Psoas muscle (tissue), 8 donors: ENCODE measurements around the gene KRTAP5-5. TPM values are rescaled to one million over a fixed set of nuclear protein-coding genes. Genes with fewer than 3 reads are reported as not detected.
"Not testable (repeated sequence)": the region's sequence is repeated elsewhere in the genome, so short reads cannot be mapped to it uniquely, and the experiment has no call there.

ENCODE experiments used
- ATAC-seq, 4 donors: fragments of 200-7000 bp; cut with Tn5 transposase; one replicate each; pipeline ENCODE4 v1.9.1; 2020; ENCODE audit warnings: moderate library complexity in 3 of 4, mild to moderate bottlenecking in 2 of 4
- DNase-seq, 2 donors: peaks; one replicate each; pipeline ENCODE4 v3.0.0-alpha.2; 2020
- H3K27ac ChIP-seq: fragments of 200-600 bp; one replicate; pipeline ENCODE4 v1.8.0; 2022
- H3K27me3 ChIP-seq, 3 donors: fragments of 200-600 bp in 1 of 3; one replicate each; pipeline versions ENCODE4 v1.6.1 to v1.8.0; 2013 to 2022; ENCODE audit warnings: low read length in 2 of 3, mild to moderate bottlenecking in 2 of 3, moderate library complexity in 1 of 3; ENCODE audit not compliant: insufficient read depth in 3 of 3
- H3K36me3 ChIP-seq, 2 donors: fragments of 200-600 bp in 1 of 2; one replicate each; pipeline versions ENCODE4 v1.6.1 to v1.8.0; 2013 to 2022; ENCODE audit warnings: low read depth in 1 of 2, mild to moderate bottlenecking in 1 of 2, moderate library complexity in 1 of 2; ENCODE audit not compliant: insufficient read depth in 1 of 2
- H3K4me1 ChIP-seq: fragments of 200-600 bp; one replicate; pipeline ENCODE4 v1.8.0; 2022
- H3K4me3 ChIP-seq: fragments of 200-600 bp; one replicate; pipeline ENCODE4 v1.8.0; 2022; ENCODE audit warnings: mild to moderate bottlenecking
- H3K9me3 ChIP-seq: fragments of 200-600 bp; one replicate; pipeline ENCODE4 v1.8.0; 2022
- CTCF ChIP-seq: fragments of 200-600 bp; IDR thresholded peaks from one replicate; pipeline ENCODE4 v1.8.0; 2022; ENCODE audit warnings: antibody characterized with exemption
- WGBS, 3 donors: extraction: QIAGEN DNeasy Blood & Tissue Kit; methylation state at CpG; one replicate each; pipeline versions ENCODE4 v1.1.6 to v1.1.7; 2013; 5-methylcytosine and 5-hydroxymethylcytosine counted together
- intact Hi-C, 2 donors: fragments of 100-400 bp; cut with DNase I; formaldehyde crosslinking; loops; one replicate each; pipeline versions ENCODE4 v1.11.0 to v1.14.2; 2022
- polyA plus RNA-seq, 3 donors: library from polyadenylated mRNA; stranded (reverse); fragments of 200-250 nt; gene quantifications; one replicate each; pipeline ENCODE4 v1.2.3, GENCODE V29; 2013
- total RNA-seq, 4 donors: library from RNA; stranded (reverse); fragmentation: NEBNext Ultra II Directional in 2 of 4; extraction: Animal tissue kit (Norgen Biotek cat#: 25700) in 2 of 4; gene quantifications; one replicate each; pipeline versions ENCODE4 v1.2.1 to v1.2.4, GENCODE V29; 2021 to 2023
- donor health status: healthy with polysubstance abuse.
- donor health status: DM: no; HTN: no; CAD: no; lungs with moderate emphysema.
- donor health status: Bipolar disorder and iron deficiency.
- donor health status: healthy.
- donor health status: DM: yes; HTN: yes; CAD: no.
- donor health status: DM: no; HTN: no; CAD: no.
- donor health status: DM: no; HTN: no; CAD: no.
- donor health status: DM: yes; HTN: yes; CAD: no.

The KRTAP5-5 gene
- total and polyA plus RNA-seq, 7 donors = not detected

DNA sequence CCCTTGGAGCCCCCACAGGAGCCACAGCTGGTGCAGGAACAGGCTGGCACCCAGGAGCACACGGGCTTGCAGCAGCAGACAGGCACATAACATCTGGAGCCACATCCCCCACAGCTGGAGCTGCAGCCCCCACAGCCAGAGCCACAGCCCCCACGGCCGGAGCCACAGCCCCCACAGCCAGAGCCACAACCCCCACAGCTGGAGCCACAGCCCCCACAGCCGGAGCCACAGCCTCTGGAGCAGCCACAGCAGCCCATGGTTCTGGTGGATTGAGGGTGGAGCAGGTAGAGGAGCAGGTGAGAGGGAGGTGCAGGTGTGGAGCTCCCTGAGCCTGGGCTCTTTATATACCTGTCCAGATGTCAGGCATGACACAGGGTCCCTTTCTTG, 31.6 kb upstream of the KRTAP5-5 start, which contains the start of gene KRTAP5-2:
Gene KRTAP5-2 (minus strand): TSS at position 301 of the 387 bp plus-strand sequence. CDS start 44 bp downstream, at position 257.
- ATAC-seq (no peak), DNase-seq (no peak)
- H3K36me3 ChIP-seq = no peaks in the 10 kb centered on the region
- 52 to 72% (median 55%) methylated on average over 4 of the region's 4 CpGs for WGBS, 3 donors
- intact Hi-C loops = no loop called here
- peaks cover 0 to 19% (median 0%) of the 10 kb centered on the region in 3 donors for H3K27me3 ChIP-seq
- no peak within 1 kb of the TSS for H3K4me3 ChIP-seq
- H3K27ac ChIP-seq = no peak within 1 kb of the TSS
- no peak for TF ChIP-seq CTCF
- no peaks in the 10 kb centered on the region for H3K9me3 ChIP-seq
- H3K4me1 ChIP-seq = no peaks in the 10 kb centered on the region

GRCh38 chr11:1598406-1598805, 31.2 kb upstream of the KRTAP5-5 start:
- H3K27ac ChIP-seq, ATAC-seq, H3K4me1 ChIP-seq, H3K36me3 ChIP-seq, intact Hi-C loops, H3K4me3 ChIP-seq, H3K9me3 ChIP-seq, DNase-seq: not testable (repeated sequence)
- H3K27me3 ChIP-seq = peaks cover 0 to 19% (median 0%) of the 10 kb centered on the region in 3 donors
- WGBS, 3 donors = 71 to 76% (median 76%) methylated on average over 3 of the region's 3 CpGs

GRCh38 chr11:1598816-1599215, 30.8 kb upstream of the KRTAP5-5 start:
- no peak for DNase-seq
- Histone ChIP-seq H3K9me3 (no peaks in the 10 kb centered on the region), H3K4me1 (no peaks in the 10 kb centered on the region), H3K27me3 (peaks cover 0 to 19% (median 0%) of the 10 kb centered on the region in 3 donors), H3K36me3 (no peaks in the 10 kb centered on the region), H3K4me3 (no peak overlapping the region), H3K27ac (no peak overlapping the region)
- no peak for TF ChIP-seq CTCF
- 69 to 74% (median 72%) methylated on average over 6 of the region's 6 CpGs for WGBS, 3 donors
- intact Hi-C loops = no loop called here
- ATAC-seq = no peak

DNA sequence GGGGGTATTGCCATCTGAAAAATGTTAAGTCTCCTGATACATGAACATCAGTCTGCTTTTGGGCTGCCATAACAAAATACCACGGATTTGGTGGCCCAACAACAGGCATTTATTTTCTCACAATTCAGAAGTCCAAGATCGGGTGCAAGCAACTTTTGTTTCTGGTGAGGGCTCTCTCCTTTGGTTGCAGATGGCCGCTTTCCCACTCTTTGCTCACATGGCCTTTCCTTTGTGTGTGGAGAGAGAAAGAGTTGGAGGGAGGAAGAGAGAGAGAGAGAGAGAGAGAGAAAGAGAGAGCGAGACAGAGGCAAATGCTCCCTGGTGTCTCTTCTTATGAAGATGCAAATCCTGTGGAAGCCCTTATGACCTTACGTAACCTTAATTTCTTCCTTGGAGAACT, 28.9 kb upstream of the KRTAP5-5 start:
- no peak for ATAC-seq
- no peak for TF ChIP-seq CTCF
- Histone ChIP-seq H3K36me3 (no peaks in the 10 kb centered on the region), H3K4me1 (no peaks in the 10 kb centered on the region), H3K27me3 (peaks cover 0 to 30% (median 0%) of the 10 kb centered on the region in 3 donors), H3K27ac (no peak overlapping the region), H3K9me3 (no peaks in the 10 kb centered on the region), H3K4me3 (no peak overlapping the region)
- intact Hi-C loops = no loop called here
- no peak for DNase-seq
- WGBS, 3 donors = 74 to 84% (median 77%) methylated on average over 5 of the region's 5 CpGs

DNA sequence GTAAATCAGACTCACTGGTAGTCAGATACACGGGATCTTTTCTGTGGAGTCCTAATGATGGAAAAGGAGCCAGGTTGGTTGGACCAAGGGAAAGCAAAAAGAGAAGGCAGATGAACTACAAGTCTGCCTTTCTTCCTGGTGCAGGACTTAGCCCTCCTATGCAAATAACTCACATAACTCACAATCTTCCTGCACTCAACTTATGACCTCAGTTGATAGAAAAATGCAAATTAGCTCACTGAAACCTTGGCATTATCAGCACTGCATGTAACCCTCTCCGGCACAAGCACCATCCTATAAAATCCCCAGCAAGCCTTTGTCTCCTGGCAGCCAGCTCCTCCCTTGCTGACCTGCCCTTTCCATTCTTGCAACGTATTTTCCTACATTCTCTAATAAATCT, 27.9 kb upstream of the KRTAP5-5 start:
- intact Hi-C loops, DNase-seq, H3K36me3 ChIP-seq, H3K9me3 ChIP-seq, H3K4me1 ChIP-seq, H3K4me3 ChIP-seq, H3K27ac ChIP-seq, ATAC-seq: not testable (repeated sequence)
- H3K27me3 ChIP-seq = peaks cover 0 to 31% (median 0%) of the 10 kb centered on the region in 3 donors
- 60 to 80% (median 68%) methylated on average over 2 to 3 of the region's 3 CpGs for WGBS, 3 donors

DNA sequence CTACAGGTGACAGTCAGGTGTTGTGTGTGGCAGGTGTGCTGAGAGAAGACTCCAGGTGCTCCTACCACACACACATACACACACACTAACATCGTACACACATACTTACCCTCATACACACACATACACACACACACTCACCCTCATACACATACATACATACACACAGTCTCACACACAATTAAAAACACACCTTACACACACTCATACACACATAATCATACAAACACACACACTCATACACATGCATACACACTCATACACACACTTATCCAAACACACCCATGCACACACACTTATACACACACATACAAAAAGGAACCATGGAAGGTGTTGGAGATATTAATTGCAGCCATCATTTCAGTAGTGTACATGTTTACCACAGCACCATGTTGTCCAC, 25.9 kb upstream of the KRTAP5-5 start:
- no peaks in the 10 kb centered on the region for H3K36me3 ChIP-seq
- H3K4me1 ChIP-seq = no peaks in the 10 kb centered on the region
- TF ChIP-seq CTCF = no peak
- ATAC-seq (no peak), DNase-seq (no peak)
- intact Hi-C loops = no loop called here
- 75 to 93% (median 88%) methylated on average over 1 of the region's 1 CpG for WGBS, 3 donors
- no peak overlapping the region for H3K4me3 ChIP-seq
- peaks cover 0 to 35% (median 0%) of the 10 kb centered on the region in 3 donors for H3K27me3 ChIP-seq
- H3K9me3 ChIP-seq = no peaks in the 10 kb centered on the region
- no peak overlapping the region for H3K27ac ChIP-seq
